H1 (cell line): ENCODE data around the gene NAALADL1. TPM values are rescaled to one million over a fixed set of nuclear protein-coding genes. Genes with fewer than 3 reads are reported as not detected.

ENCODE experiments used
- CTCF ChIA-PET: fragments of 300-600 bp; sonication (Branson Sonifier 250); formaldehyde crosslinking; loops from one replicate; lab custom pipeline; 2021; ENCODE audit not compliant: partially characterized antibody; lab: Charles Lee
- POLR2A ChIA-PET: fragments of 300-600 bp; sonication (Branson Sonifier 250); formaldehyde crosslinking; loops from one replicate; lab custom pipeline; 2021; ENCODE audit warnings: inconsistent platforms; ENCODE audit not compliant: partially characterized antibody; lab: Charles Lee
- DNase-seq, 2 experiments: peaks; one replicate each; pipeline versions ENCODE4 v3.0.0 to v3.0.0-alpha.2; 2010 to 2022; ENCODE audit warnings: low spot score in 2 of 2, low read depth in 1 of 2, mixed read lengths in 1 of 2
- FAIRE-seq: peaks from 2 replicates; lab custom pipeline; 2011; peaks lifted over from hg19 to GRCh38; lab: Jason Lieb, UNC
- H2AFZ ChIP-seq: 2 replicates; pipeline ENCODE4 v1.8.1; 2012; ENCODE audit warnings: low read length, inconsistent platforms
- H2AK5ac ChIP-seq: 2 replicates; pipeline ENCODE4 v1.6.1; 2013; ENCODE audit warnings: low read depth, low read length
- H2BK120ac ChIP-seq: replicated peaks from 2 replicates; pipeline ENCODE3; 2013; ENCODE audit warnings: low read depth, low read length, inconsistent platforms
- H2BK12ac ChIP-seq: 2 replicates; pipeline ENCODE4 v1.6.1; 2013; ENCODE audit warnings: low read depth, low read length
- H2BK15ac ChIP-seq: 2 replicates; pipeline ENCODE4 v1.6.1; 2013; ENCODE audit warnings: low read length
- H2BK20ac ChIP-seq: 2 replicates; pipeline ENCODE4 v1.6.1; 2013; ENCODE audit warnings: low read length
- H2BK5ac ChIP-seq: 2 replicates; pipeline ENCODE4 v1.6.1; 2013; ENCODE audit warnings: low read depth, low read length
- H3K14ac ChIP-seq: 2 replicates; pipeline ENCODE4 v1.6.1; 2013; ENCODE audit warnings: inconsistent platforms; ENCODE audit not compliant: insufficient read length
- H3K18ac ChIP-seq: 2 replicates; pipeline ENCODE4 v1.6.1; 2013; ENCODE audit warnings: low read length; ENCODE audit errors: extremely low read depth
- H3K23ac ChIP-seq: 2 replicates; pipeline ENCODE4 v1.6.1; 2013; ENCODE audit warnings: inconsistent platforms; ENCODE audit not compliant: insufficient read length
- H3K23me2 ChIP-seq: 2 replicates; pipeline ENCODE4 v1.6.1; 2013; ENCODE audit warnings: low read depth, low read length
- H3K27ac ChIP-seq: 2 replicates; pipeline ENCODE4 v1.6.1; 2011; ENCODE audit warnings: low read depth, low read length, inconsistent platforms
- H3K27me3 ChIP-seq, 4 experiments: replicated peaks in 1 of 4; 1 replicate in 1 of 4; 2 replicates in 3 of 4; pipeline versions ENCODE4 v1.6.1 to v1.8.1; 2011 to 2013; ENCODE audit warnings: low read length in 3 of 4, mild to moderate bottlenecking in 3 of 4, inconsistent platforms in 2 of 4, mixed read lengths in 2 of 4, moderate library complexity in 1 of 4; ENCODE audit not compliant: control insufficient read depth in 3 of 4, insufficient read depth in 3 of 4; ENCODE audit errors: extremely low read depth in 1 of 4
- H3K36me3 ChIP-seq, 4 experiments: 2 replicates each; pipeline versions ENCODE4 v1.6.1 to v1.8.1; 2011 to 2013; ENCODE audit warnings: mild to moderate bottlenecking in 4 of 4, low read length in 3 of 4, moderate library complexity in 2 of 4, control low read depth in 1 of 4, inconsistent platforms in 1 of 4; ENCODE audit not compliant: insufficient read depth in 4 of 4, control insufficient read depth in 2 of 4
- H3K4ac ChIP-seq: replicated peaks from 2 replicates; pipeline ENCODE3; 2013; ENCODE audit warnings: low read length, low read depth, mixed read lengths, inconsistent platforms; ENCODE audit not compliant: insufficient read length
- H3K4me1 ChIP-seq, 4 experiments: replicated peaks in 1 of 4; 1 replicate in 1 of 4; 2 replicates in 3 of 4; pipeline versions ENCODE4 v1.6.1 to v1.8.1; 2011 to 2013; ENCODE audit warnings: low read length in 3 of 4, inconsistent platforms in 2 of 4, mixed read lengths in 1 of 4; ENCODE audit not compliant: insufficient read depth in 4 of 4, control insufficient read depth in 3 of 4
- H3K4me2 ChIP-seq, 2 experiments: 2 replicates each; pipeline versions ENCODE4 v1.6.1 to v1.8.1; 2011 to 2013; ENCODE audit warnings: low read depth in 2 of 2, low read length in 2 of 2, control low read depth in 1 of 2, inconsistent platforms in 1 of 2, mild to moderate bottlenecking in 1 of 2; ENCODE audit not compliant: insufficient read depth in 1 of 2
- H3K4me3 ChIP-seq, 4 experiments: fragments of 200-600, 300-600 bp in 1 of 4; sonication (generic), shearing (Covaris generic), sonication (Bioruptor Twin) in 1 of 4; 2 replicates each; pipeline versions ENCODE4 v1.5.1 to v1.8.1; 2011 to 2016; ENCODE audit warnings: low read length in 4 of 4, low read depth in 3 of 4, control low read depth in 2 of 4, inconsistent platforms in 2 of 4, mild to moderate bottlenecking in 2 of 4, mixed read lengths in 1 of 4, moderate library complexity in 1 of 4; ENCODE audit not compliant: insufficient read depth in 2 of 4; ENCODE audit errors: extremely low read depth in 1 of 4
- H3K56ac ChIP-seq: replicated peaks from 2 replicates; pipeline ENCODE3; 2013; ENCODE audit warnings: low read depth, mild to moderate bottlenecking, mixed read lengths, low read length, inconsistent platforms; ENCODE audit not compliant: insufficient read length
- H3K79me1 ChIP-seq: 2 replicates; pipeline ENCODE4 v1.6.1; 2013; ENCODE audit warnings: low read depth, low read length, control low read depth
- H3K79me2 ChIP-seq, 2 experiments: 2 replicates each; pipeline versions ENCODE4 v1.6.1 to v1.8.1; 2012 to 2013; ENCODE audit warnings: low read length in 2 of 2, mild to moderate bottlenecking in 2 of 2, inconsistent platforms in 1 of 2; ENCODE audit not compliant: insufficient read depth in 2 of 2, control insufficient read depth in 1 of 2
- H3K9ac ChIP-seq, 4 experiments: replicated peaks in 1 of 4; 1 replicate in 1 of 4; 2 replicates in 3 of 4; pipeline versions ENCODE4 v1.6.1 to v1.8.1; 2011 to 2013; ENCODE audit warnings: low read depth in 3 of 4, low read length in 3 of 4, control low read depth in 2 of 4, mild to moderate bottlenecking in 2 of 4, moderate library complexity in 2 of 4, inconsistent platforms in 1 of 4; ENCODE audit errors: extremely low read depth in 1 of 4
- H3K9me3 ChIP-seq, 2 experiments: 2 replicates each; pipeline versions ENCODE4 v1.6.1 to v1.8.1; 2012 to 2013; ENCODE audit warnings: mild to moderate bottlenecking in 2 of 2, moderate library complexity in 2 of 2, control low read depth in 1 of 2, inconsistent platforms in 1 of 2, low read depth in 1 of 2, low read length in 1 of 2, mixed read lengths in 1 of 2; ENCODE audit not compliant: insufficient read depth in 2 of 2
- H4K20me1 ChIP-seq, 2 experiments: replicated peaks in 1 of 2; 2 replicates each; pipeline versions ENCODE3 to v1.8.1; 2011 to 2013; ENCODE audit warnings: inconsistent platforms in 2 of 2, low read length in 2 of 2, mild to moderate bottlenecking in 1 of 2; ENCODE audit not compliant: insufficient read depth in 2 of 2, control insufficient read depth in 1 of 2
- H4K5ac ChIP-seq: 2 replicates; pipeline ENCODE4 v1.6.1; 2013; ENCODE audit warnings: low read length, low read depth, mixed read lengths, inconsistent platforms; ENCODE audit not compliant: insufficient read length
- H4K8ac ChIP-seq: 2 replicates; pipeline ENCODE4 v1.8.0; 2013; ENCODE audit warnings: mild to moderate bottlenecking, moderate library complexity, low read length, inconsistent platforms; ENCODE audit not compliant: insufficient read depth; ENCODE audit errors: extremely low read depth
- H4K91ac ChIP-seq: replicated peaks from 2 replicates; pipeline ENCODE3; 2013; ENCODE audit warnings: low read length, mixed read lengths, inconsistent platforms; ENCODE audit not compliant: insufficient read length
- ZNF274 ChIP-seq: IDR thresholded peaks from 2 replicates; pipeline ENCODE4 v1.7.0; 2012; ENCODE audit warnings: low read length, borderline replicate concordance; ENCODE audit errors: extremely low read depth
- WGBS, 2 experiments: shearing (Covaris generic) in 1 of 2; methylation state at CpG; one replicate each; pipeline versions ENCODE4 v1.1.6 to v1.1.7; 2013 to 2015; ENCODE audit warnings: low lambda C conversion rate in 2 of 2, mixed read lengths in 2 of 2, inconsistent platforms in 1 of 2, low coverage in 1 of 2, missing lambda C conversion rate in 1 of 2; ENCODE audit not compliant: insufficient replicate concordance in 2 of 2, insufficient coverage in 1 of 2, insufficient read length in 1 of 2; ENCODE audit errors: extremely low coverage in 1 of 2, missing lambda C conversion rate in 1 of 2; 5-methylcytosine and 5-hydroxymethylcytosine counted together
- polyA plus RNA-seq, 7 experiments: library from polyadenylated mRNA; depleted of rRNA in 3 of 7; stranded (reverse) in 5 of 7; unstranded in 2 of 7; fragments of >200 nt in 5 of 7; fragments of 200-250 nt in 2 of 7; gene quantifications; 1 replicate in 5 of 7; 2 replicates in 1 of 7; 4 replicates in 1 of 7; pipeline versions ENCODE4 v1.2.1 to v1.2.3, GENCODE V29; 2011 to 2013; ENCODE audit warnings: missing spikeins in 2 of 7, mixed read lengths in 2 of 7
- total RNA-seq: library from RNA; stranded (reverse); fragmentation: NEBNext Ultra II Directional; extraction: Animal tissue kit (Norgen Biotek cat#: 25700); gene quantifications from 2 replicates; pipeline ENCODE4 v1.2.1, GENCODE V29; 2021

The NAALADL1 gene
- total and polyA plus RNA-seq, 2 of the 8 experiments (the other 6 are each of a cell fraction or from before 2014, with no cell fraction given) = 7.5 to 9.9 TPM

DNA sequence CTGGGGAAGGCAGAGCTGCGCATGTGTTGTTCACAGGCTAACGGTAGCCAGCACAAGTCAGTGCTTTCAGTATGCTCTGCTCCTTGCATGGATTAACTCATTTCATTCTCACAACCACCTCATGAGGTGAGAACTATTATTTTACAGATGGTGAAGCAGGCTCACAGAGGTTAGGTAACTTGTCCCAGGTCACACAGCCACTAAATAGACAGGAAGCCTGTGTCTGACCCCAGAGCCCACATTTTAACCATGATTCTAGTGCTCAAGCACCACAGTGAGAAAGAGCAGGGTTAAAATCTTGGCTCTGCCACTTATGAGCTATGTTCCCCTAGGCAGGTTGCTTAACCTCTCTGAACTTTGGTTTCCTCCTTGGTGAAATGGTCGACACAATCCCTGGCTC lies 37.4 kb downstream of the NAALADL1 start:
- Histone ChIP-seq H3K4me1 (no peaks in the 10 kb centered on the region), H3K9me3 (no peaks in the 10 kb centered on the region), H3K27ac (no peak overlapping the region), H3K79me2 (peaks cover 0 to 7% of the 10 kb centered on the region in 2 experiments; a peak in 1 of 4 replicates), H3K9ac (no peak overlapping the region), H3K18ac (no peak overlapping the region), H2AK5ac (no peak overlapping the region), H2AFZ (no peak overlapping the region), H3K23ac (no peak overlapping the region), H4K8ac (no peak overlapping the region), H2BK15ac (no peak overlapping the region), H4K5ac (no peak overlapping the region), H2BK20ac (no peak overlapping the region), H3K4me3 (no peak overlapping the region), H3K27me3 (no peaks in the 10 kb centered on the region), H3K36me3 (peaks cover 3 to 28% (median 18%) of the 10 kb centered on the region in 4 experiments; a peak in 6 of 8 replicates), H4K20me1 (peaks cover 3 to 8% of the 10 kb centered on the region in 2 experiments), H3K4me2 (no peak overlapping the region), H4K91ac (no peak overlapping the region), H2BK5ac (no peak overlapping the region), H3K23me2 (no peaks in the 10 kb centered on the region), H3K56ac (no peak overlapping the region), H3K4ac (no peak overlapping the region), H3K79me1 (no peaks in the 10 kb centered on the region), H3K14ac (no peak overlapping the region), H2BK120ac (no peak overlapping the region), H2BK12ac (no peak overlapping the region)
- TF ChIP-seq ZNF274 = no peak
- FAIRE-seq (no peak), DNase-seq (no peak)
- POLR2A ChIA-PET = no interaction called here
- 98% methylated on average over 3 of the region's 3 CpGs; no CpG with 5 or more reads in 1 of the 2 experiments for WGBS, 2 experiments
- CTCF ChIA-PET = interaction anchor here (0.6 to 1.0 kb wide), 2 partner anchors 8 to 97 kb away, joined by 4 read pairs; no protein-coding TSS in a partner anchor
